ENCODE data around the gene CRYBG1.

The CRYBG1 gene

DNA sequence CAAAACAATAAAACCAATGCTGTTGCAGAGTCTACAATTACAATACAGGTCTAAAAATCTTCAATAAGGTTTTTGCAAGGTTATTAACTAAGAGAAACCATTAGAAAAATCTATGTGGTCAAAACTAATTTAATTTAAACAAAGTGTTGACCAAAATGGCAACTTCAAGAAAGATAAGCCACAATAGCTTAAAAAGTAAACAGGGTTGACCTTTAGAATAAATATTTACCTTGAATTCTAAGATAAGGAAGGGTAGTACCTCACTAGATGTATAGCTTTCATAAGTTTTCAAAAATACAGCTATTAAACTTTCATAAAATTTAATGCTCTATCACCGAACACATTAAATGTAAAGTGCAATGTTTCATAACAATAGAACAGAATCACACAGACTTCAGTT, 257.3 kb downstream of the CRYBG1 start:
- no peak for DNase-seq (ENCODE audit: low spot score)
- Histone ChIP-seq H3K4me3 (no peak overlapping the region), H3K27ac (no peak overlapping the region)
- TF ChIP-seq, protein P1, sequence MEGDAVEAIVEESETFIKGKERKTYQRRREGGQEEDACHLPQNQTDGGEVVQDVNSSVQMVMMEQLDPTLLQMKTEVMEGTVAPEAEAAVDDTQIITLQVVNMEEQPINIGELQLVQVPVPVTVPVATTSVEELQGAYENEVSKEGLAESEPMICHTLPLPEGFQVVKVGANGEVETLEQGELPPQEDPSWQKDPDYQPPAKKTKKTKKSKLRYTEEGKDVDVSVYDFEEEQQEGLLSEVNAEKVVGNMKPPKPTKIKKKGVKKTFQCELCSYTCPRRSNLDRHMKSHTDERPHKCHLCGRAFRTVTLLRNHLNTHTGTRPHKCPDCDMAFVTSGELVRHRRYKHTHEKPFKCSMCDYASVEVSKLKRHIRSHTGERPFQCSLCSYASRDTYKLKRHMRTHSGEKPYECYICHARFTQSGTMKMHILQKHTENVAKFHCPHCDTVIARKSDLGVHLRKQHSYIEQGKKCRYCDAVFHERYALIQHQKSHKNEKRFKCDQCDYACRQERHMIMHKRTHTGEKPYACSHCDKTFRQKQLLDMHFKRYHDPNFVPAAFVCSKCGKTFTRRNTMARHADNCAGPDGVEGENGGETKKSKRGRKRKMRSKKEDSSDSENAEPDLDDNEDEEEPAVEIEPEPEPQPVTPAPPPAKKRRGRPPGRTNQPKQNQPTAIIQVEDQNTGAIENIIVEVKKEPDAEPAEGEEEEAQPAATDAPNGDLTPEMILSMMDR (IDR thresholded peaks at IDR 0.05): no peak

DNA sequence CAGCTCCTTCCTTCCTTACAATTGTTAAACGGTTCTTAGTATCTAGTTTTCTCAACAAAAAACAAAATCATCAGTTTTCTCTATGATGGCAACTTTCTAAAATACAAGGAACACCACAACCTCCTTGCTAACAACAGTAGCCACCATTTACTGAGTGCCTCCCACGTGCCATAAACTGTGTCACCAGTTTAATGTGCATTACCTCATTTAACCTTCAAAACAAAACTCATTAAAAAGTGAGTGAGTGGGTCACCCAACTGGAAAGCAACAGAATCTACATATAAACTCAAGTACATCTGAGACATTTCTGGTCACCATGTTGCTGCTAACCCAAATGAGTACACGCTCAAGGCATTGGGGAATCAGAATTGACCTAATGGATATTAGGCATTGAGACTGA, 257.8 kb downstream of the CRYBG1 start:
- DNase-seq (ENCODE audit: low spot score): no peak
- H3K4me3 ChIP-seq: no peak overlapping the region
- H3K27ac ChIP-seq: no peak overlapping the region
- TF ChIP-seq, protein P1 (IDR thresholded peaks at IDR 0.05): no peak

DNA sequence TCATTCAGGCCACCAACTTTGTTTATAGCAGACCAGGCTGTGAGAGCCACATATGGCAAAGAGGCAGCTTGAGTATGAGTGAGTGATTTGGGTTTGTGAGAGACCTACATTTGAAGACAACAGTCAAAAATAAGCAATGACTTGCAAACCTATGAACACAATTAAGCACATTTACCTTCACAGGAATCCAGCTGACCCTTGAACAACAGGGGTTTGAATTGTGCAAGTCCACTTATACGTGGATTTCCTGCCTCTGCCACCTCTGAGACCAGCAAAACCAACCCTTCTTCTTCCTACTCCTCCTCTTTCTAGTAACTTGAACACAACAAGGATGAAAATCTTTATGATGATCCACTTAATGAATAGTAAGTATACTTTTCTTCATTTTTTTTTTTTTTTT, 258.7 kb downstream of the CRYBG1 start:
- no peak overlapping the region for H3K4me3 ChIP-seq
- H3K27ac ChIP-seq: no peak overlapping the region
- TF ChIP-seq, protein P1 (IDR thresholded peaks at IDR 0.05): no peak
- no peak for DNase-seq (ENCODE audit: low spot score)

DNA sequence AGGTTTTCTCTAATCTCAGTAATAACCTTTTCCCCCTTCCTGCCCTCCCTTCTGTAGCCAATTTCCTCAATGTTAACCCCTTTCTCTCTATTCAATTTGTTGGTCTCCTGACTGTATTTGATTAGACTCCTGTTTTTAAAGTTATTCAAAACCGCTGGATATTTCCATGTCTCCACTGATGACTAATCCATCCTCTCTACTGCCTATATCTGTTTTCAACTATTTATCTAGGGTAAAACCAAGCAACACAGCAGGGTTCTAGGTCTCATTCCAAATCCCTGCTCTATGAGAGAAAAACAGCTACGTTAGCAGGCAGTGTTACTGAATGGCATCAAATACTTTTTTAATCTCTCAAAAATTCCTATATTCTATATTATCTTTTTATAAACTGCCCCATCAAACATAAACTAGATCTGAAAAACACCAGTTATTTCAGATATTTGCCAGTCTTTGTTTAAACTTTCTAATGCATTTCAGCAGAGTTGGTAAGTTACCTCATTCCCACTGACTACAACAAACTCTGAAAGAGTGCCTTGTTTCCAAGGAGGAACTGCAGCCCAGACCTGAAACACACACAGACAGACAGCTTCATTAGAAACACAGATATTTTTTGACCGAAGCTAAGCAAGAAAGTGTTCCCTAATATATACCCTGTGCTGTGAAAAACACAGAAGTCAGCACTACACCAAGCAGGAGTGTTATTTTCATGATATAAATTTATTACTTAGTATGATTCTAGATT, 260.6 kb downstream of the CRYBG1 start:
- Histone ChIP-seq H3K4me3 (no peak overlapping the region), H3K27ac (no peak overlapping the region)
- TF ChIP-seq, protein P1 (IDR thresholded peaks at IDR 0.05): no peak
- DNase-seq (ENCODE audit: low spot score): no peak

All from coronary artery (tissue), 2 donors.